GM19240 (cell line): Measurements from ENCODE around the gene RNASET2.

Experiments
- DNase-seq: peaks from one replicate; pipeline ENCODE4 v3.0.0; 2011; ENCODE audit warnings: low spot score; ENCODE audit not compliant: insufficient read length

Gene RNASET2

GRCh38 chr6:166956444-166957086 lies at the start of gene RNASET2:
RNASET2 (minus strand) TSS chr6:166956550; CDS start chr6:166956182, 368 bp downstream.
- no peak for DNase-seq

DNA sequence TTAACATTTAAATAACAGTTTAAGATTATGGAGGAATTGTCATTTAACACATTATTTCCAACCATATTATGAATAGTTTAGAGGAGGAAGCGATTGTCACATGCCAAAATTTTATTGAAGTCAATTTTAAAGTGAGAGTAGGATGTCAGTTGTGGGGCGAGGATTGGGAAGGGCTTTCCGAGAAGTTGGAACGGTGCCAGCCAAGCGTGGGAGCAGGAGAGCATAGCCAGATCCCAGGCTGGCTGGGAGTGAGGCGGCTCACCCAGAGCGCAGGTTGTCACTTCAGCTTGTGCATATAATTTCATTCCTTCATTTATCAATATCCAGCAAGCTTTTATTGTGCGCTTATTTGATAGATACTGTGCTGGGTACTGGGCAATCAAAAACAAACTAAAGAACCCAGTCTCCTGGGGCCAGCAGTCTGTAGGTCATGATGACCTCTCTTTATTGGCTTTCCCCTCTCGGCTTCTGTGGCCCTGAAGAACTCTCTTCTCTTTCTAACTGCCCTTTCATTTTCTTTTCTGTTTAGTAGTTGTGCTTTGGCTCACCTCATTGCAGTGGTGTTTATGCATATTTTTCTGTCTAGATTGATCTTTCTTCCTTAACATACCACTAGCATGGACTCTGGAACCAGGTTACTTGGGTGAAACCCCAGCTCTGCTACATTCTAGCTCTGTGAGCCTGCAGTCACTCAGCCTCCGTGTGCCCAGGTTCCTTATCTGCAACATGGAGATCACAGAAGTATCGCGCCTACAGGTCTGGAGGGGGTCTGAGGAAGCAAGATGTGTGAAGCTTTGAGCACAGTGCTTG lies 49.2 kb upstream of the RNASET2 start:
- DNase-seq: no peak

DNA sequence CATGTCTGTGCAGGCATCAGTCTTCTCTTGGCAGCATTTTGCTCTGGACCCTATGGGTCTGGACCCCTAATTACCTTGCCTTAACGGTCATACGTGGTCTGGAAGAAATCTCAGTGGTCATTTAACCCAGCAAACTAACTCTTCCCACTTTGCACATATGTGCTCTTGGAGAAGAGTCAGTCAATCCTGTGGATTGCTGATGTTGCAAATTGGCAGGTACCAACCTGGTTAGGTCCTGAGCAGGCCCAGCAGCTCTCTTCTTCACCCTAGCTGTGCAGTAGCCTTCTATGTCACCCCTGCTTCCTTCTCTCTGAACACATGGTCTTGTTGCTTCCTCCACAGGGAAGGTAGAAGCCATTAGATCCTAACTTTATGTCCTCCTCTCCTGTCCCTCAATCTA lies 44.4 kb upstream of the RNASET2 start:
- DNase-seq: no peak

GRCh38 chr6:166999884-167000253 lies 43.5 kb upstream of the RNASET2 start:
- DNase-seq: no peak

DNA sequence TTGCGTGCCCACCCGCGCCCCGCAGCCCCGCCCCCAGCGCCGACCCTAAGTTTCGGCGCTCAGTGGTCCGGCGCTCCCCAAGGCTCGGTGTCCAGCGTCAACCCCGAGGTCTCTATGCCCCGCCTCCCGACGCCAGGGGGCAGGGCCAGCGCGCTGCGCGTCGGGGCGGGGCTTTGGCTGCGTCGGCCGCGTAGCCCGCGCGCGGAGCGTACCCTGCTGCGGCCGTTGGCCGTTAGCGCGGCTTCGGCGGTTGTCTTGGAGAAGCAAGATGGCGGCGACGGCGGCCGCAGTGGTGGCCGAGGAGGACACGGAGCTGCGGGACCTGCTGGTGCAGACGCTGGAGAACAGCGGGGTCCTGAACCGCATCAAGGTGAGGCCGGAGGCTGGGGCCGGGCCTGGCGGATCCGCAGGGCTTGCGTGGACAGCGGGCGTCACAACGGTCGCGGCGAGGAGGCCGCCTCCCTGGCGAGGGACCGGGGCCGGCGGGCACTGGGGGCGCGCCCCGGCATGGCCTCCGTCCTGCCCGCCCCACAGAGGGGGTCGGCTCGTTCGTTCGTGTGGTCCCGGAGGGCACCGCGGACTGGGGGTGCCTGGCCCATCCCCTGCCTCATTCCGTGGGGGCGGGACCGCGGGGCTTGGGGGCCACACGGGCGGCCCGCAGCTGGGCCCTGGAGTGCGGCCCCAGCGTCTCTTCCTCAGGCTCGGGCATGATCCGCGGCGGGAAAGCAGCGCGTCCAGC lies 43.0 kb upstream of the RNASET2 start, which contains the start of gene CEP43:
Gene CEP43 (plus strand): TSS at position 253 of the 739 bp plus-strand sequence. CDS start 16 bp downstream, at position 269.
- peak; percentile 87 for DNase-seq

GRCh38 chr6:166998256-166999144 lies 42.1 kb upstream of the RNASET2 start:
- no peak for DNase-seq

- DNase-seq: peak; percentile 22
Observed at GRCh38 chr6:166997768-166998255, 41.5 kb upstream of the RNASET2 start.

DNA sequence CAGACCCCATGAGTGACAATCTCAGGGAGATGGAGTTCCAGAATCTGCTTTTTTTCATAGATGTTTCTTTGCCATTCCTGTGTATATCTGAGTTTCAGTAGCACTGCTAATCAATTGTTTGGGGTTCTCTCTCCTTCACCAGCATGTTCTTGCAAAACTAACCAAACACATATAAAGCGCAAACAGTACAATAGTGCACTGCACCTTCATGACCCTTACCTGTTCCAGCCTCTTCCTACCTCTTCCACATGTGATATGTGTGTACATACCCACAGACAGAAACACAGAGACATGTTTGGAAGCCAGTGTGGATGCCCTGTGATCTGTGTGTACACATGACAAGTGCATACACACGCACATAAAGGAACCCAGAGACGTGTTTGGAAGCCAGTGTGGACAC lies 41.0 kb upstream of the RNASET2 start:
- no peak for DNase-seq

GRCh38 chr6:166996406-166996805 lies 40.1 kb upstream of the RNASET2 start:
- no peak for DNase-seq

DNA sequence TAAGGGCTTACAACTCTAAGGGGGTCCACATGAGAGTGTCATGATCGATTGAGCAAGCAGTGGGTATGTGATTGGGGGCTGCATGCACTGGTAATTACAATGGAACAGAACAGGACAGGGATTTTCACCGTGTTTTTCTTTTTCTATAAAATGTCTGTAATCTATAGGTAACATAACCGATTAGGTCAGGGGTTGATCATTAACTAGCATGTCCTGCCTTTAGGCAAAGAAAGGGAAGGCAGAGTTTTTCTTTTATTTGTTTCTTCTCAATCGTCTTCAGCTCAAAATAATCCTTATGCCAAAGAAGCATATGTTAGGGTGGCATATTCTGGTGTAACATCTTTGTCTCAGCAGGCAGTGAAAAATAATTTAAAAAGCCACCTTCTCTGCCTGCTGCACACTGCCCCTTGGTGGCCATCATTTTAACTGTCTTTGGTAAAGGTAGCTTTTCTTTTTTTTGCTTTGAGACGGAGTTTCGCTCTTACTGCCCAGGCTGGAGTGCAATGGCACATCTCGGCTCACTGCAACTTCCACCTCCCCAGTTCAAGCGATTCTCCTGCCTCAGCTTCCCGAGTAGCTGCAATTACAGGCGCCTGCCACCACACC lies 33.2 kb upstream of the RNASET2 start:
- DNase-seq: no peak

DNA sequence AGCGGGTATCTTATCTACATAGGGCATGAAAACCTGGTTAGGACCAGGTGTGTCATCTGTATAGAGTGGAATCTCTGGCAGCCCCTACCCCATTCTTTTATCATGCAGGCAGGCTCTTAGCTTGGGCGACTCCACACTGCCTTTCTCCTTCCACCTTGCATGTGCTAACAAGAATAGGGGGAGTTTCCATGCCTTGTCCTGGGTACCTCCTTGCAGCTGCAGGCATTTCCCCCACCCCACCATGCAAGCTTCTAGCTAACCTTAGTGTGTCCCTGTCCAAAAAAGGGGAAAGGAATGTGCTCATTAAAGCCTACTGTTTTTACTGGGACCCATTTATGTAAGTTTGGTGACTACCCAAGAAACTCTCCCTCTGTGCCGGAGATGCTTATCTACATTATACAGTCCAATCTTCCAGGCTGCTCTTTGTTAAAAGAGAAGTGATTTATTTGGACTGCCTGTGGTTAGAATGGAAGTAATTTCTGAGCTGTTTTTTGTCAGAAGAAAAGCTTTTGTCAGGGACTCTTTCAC lies 32.4 kb upstream of the RNASET2 start:
- DNase-seq: no peak

DNA sequence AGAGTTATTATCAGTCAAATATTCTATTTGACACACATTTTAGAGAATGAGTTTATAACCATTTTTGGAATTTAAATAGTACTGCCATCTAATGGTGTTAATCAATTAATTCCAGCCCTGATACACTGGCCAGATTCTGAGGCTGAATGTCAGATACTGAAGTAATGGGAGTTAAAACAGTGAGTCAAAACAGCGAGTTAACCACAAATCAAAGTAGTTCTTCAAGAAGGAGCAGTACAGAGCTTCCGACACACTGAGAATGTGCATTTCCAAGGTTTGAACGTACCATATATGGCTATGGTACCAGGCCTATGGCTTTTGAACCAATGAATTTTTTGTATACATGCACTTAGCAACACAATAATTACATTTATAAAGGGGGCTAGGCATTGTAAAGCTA lies 31.6 kb upstream of the RNASET2 start:
- no peak for DNase-seq

DNA sequence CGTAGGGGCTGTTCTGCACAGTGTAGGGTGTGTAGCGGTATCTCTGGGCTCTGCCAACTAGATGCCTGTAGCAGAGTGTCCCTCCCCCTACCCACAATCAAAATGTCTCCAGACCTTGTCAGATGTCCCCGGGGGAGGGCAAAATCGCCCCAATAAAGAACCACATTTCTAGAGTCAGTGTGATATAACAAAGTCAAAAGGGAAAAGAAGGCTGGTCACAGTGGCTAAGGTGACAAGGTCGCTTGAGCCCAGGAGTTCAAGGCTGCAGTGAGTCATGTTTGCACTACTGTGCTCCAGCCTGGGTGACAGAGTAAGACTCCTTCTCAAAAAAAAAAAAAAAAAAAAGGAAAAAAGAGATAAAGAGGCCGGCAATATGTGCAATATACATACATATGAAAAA lies 31.1 kb upstream of the RNASET2 start:
- no peak for DNase-seq

DNA sequence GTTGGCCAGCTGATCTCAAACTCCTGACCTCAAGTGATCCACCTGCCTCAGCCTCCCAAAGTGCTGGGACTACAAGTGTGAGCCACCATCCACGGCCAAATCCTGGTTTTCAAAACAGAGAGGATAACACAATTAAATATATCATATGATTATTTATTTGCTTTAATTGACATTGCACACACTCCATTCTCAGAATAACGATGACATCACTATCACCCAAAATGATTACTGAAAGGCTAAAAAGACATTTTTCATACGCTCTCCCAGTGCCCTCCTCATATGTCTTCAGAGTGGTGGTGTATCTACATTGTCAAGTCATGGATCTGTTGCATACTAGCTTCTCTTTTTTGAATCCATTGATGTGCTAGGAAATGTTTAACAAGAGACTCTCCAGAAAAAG lies 24.4 kb upstream of the RNASET2 start:
- DNase-seq: no peak

DNA sequence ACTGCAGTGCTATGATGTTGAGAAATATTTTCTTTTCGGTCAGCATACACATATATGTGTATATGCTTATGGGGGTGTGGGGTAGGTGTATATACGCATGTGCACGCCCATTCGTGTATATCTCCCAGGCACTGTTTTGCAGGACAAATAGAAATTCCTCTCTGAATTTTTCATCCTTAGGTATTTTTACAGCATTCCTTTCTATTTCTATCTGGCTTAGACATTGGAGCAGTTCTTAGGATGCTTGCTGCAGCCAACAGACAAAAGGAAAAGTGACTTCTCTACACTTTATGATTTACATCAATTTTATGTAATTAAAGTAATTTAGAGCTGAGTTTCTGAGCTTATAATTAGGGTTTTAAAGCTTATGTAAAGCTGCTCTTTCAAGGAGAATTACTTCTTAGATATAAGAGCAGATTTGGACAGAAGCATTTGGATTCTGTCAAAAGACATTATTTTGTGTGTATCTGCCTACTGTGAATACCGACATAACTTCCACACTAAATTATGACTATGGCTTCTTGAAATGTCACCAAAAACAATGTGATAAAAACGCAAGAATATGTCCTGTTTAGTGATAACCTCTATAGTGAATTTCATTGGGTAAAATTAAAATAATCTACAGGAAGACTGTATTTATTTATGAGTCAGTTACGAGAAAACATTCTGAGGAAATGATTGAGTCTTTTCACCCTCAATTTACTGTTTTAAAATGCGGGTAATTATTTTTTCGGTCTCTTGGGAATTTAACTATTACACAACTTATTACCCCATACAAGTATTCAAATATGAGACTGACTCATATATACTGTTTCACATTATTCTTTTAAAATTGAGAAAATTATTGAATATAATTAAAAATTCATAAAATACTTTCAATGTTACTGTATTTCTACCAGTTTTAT lies 21.5 kb upstream of the RNASET2 start:
- DNase-seq: no peak

GRCh38 chr6:166976636-166977035 lies 20.3 kb upstream of the RNASET2 start:
- no peak for DNase-seq

DNA sequence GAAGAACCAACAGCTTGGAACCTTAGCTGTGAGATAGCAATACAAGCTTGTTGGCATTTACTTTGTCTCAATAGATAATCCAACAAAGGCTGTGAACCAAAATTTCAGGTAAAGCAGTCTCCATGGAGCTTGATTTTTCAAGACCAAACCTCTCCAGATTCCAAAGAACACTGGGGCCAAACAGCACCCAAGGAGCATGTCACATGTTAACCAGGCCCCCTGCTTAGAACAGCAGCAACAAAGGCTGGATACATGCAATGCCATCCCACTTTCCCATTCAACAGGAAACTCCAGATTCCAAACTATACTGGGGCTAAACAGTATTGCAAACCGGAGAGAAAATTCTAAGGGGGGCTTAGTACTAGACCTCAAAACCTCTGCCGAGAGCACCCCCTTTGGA lies 15.8 kb upstream of the RNASET2 start:
- DNase-seq: no peak

DNA sequence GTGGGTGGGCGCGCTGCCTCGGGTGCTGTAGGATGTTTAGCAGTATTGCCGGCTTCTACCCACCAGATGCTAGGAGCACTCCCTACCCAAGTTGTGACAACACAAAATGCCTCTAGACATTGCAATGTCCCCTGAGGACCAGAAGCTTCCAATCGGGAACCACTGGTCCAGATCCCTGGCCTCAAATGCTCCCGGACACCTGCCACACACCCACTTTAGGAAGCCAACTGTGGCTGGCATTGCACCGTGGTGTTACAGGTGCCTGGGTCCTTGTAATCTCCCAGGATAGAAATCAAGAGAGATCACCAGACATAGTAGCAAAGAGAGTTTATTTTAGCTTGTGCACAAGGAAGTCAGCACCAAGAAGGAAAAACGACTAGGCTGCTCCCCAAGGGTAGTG lies 14.9 kb upstream of the RNASET2 start:
- DNase-seq: no peak

- DNase-seq: no peak
Observed at GRCh38 chr6:166970776-166971175, 14.4 kb upstream of the RNASET2 start.
